VCaP (cell line): ENCODE data around the gene RNF8.
A peak's percentile ranks its signal among the peaks of the same experiment; 100 is the strongest.

Experiments used
- H3K27ac ChIP-seq: fragments of 450-650 bp; 2 replicates; pipeline ENCODE4 v1.5.1; 2017
- CTCF ChIP-seq: fragments of 450-650 bp; conservative IDR thresholded peaks from 2 replicates; pipeline ENCODE4 v1.5.1; 2017; ENCODE audit warnings: mild to moderate bottlenecking, moderate library complexity

The RNF8 gene

GRCh38 chr6:37309692-37310091 lies 44.1 kb upstream of the RNF8 start:
- H3K27ac ChIP-seq, result no peak overlapping the region
- TF ChIP-seq CTCF, result no peak

GRCh38 chr6:37310966-37311365 lies 42.8 kb upstream of the RNF8 start:
- H3K27ac ChIP-seq, result no peak overlapping the region
- no peak for TF ChIP-seq CTCF

GRCh38 chr6:37311741-37312473 lies 41.9 kb upstream of the RNF8 start:
- TF ChIP-seq CTCF, result no peak
- no peak overlapping the region for H3K27ac ChIP-seq

GRCh38 chr6:37313723-37314486 lies 39.9 kb upstream of the RNF8 start:
- TF ChIP-seq CTCF, result no peak
- no peak overlapping the region for H3K27ac ChIP-seq

- TF ChIP-seq CTCF, result peak; percentile 81
- no peak overlapping the region for H3K27ac ChIP-seq
Observed at GRCh38 chr6:37314487-37315156, 39.2 kb upstream of the RNF8 start.

- peak; percentile 15 for TF ChIP-seq CTCF
- no peak overlapping the region for H3K27ac ChIP-seq
Observed at GRCh38 chr6:37315157-37315515, 38.6 kb upstream of the RNF8 start.

- H3K27ac ChIP-seq, result no peak overlapping the region
- TF ChIP-seq CTCF, result no peak
Observed at GRCh38 chr6:37316071-37316470, 37.7 kb upstream of the RNF8 start.
